HL-60 (cell line): ENCODE data around the gene MARK2.

Source experiments
- CTCF ChIP-seq: IDR thresholded peaks from one replicate; pipeline ENCODE4 v1.5.1; 2011; ENCODE audit warnings: low read length, control low read depth, inconsistent platforms; ENCODE audit not compliant: insufficient read depth
- POLR2AphosphoS5 ChIP-seq: IDR thresholded peaks from 2 replicates; pipeline ENCODE4 v1.6.1; 2012; ENCODE audit warnings: low read depth
- REST ChIP-seq: IDR thresholded peaks from 2 replicates; pipeline ENCODE4 v1.6.1; 2012; ENCODE audit warnings: low read depth; ENCODE audit not compliant: insufficient replicate concordance

DNA sequence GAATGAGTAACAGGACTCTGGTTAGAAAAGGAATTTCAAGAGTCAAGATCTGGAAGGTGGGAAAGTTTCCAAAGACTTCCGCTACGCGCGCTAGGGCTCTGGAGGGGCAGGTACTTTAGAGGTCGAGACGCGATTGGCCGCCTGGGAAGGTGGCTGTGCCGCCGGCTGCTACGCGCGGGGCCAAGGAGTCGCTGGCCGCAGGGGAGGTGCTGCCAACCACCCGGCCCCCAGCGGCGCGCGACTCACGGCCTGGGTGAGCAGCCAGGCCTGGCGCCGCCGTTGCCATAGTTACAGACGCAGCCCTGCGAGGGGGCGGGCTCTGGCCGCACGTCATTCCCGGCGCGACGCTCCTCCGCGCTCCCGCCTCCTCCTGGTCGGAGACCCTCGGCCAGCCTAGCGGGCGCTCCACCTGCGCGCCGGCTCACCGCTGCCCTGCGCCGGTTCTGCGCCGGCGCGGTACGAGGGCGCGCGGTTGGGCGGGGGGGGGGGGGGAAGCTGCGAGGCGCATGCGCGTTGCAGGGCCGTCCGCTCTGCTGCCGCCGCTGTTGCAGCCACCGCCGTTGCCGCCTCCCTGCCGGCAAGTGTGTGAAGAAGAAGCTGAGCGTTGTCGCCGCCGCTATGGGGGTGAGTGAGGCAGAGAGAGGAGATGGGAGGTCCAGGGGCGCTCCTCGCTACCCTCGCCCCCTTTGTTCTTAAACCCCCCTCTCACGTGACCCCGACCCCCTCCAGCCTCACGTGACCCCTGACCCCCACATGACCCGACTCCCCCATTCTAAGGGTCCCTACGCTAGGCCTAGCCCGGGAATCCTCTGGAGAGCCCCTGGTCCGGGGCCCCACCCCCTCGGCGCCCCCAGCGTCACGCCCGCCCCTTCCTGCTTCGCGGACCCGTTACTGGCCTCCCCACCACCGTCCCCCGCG, 99.8 kb downstream of the MARK2 start, which contains the start of gene NAA40:
- TF ChIP-seq CTCF = no peak
- peak; percentile 80 for TF ChIP-seq REST
- no peak for TF ChIP-seq POLR2AphosphoS5
